Stimulated activated CD4-positive, alpha-beta T cell treated with anti-CD3 and anti-CD28 coated beads, Interleukin-2, amount 100 ng/mL, for 24 hours (primary cell): ENCODE results near the gene PWWP2B.

Experiments used
- DNase-seq, 2 donors: peaks; one replicate each; pipeline ENCODE4 v3.0.0-alpha.2; 2020

The PWWP2B gene

DNA sequence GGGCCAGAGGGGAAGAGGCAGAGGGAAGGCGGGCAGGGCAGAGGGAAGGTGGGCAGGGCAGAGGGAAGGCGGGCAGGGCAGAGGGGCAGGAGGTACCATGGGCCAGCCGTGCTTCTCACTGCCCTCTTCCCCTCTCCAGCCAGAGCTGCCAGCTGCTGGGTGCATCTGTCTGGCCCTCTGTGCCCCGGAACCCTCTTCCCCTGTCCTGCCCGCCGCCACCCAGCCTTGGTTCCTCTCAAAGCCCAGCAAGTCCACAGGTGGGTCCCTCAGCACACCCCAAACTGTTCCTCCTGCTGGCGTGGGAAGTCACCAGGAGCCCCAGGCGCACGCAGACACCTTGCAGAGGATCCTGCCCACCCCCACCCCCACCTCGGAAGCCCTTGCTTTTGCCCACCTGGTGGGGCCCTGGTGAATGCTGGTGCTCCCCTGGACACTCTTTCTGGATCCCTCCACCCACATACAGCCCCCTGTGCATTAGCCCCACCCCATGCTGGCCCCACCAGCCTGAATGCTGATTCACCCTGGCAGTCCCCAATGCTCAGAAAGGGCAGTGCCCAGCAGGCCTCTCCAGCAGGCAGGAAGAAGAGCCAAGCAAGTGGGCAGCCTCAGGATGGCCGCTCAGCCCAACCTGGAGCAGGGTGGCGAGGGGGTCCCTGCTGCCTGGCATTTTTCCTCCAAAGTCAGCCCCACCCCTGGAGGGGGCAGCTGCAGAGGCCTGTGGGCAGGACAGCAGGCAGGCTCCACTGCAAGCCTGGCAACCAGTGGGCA lies 1.9 kb upstream of the PWWP2B start:
- DNase-seq = no peak

DNA sequence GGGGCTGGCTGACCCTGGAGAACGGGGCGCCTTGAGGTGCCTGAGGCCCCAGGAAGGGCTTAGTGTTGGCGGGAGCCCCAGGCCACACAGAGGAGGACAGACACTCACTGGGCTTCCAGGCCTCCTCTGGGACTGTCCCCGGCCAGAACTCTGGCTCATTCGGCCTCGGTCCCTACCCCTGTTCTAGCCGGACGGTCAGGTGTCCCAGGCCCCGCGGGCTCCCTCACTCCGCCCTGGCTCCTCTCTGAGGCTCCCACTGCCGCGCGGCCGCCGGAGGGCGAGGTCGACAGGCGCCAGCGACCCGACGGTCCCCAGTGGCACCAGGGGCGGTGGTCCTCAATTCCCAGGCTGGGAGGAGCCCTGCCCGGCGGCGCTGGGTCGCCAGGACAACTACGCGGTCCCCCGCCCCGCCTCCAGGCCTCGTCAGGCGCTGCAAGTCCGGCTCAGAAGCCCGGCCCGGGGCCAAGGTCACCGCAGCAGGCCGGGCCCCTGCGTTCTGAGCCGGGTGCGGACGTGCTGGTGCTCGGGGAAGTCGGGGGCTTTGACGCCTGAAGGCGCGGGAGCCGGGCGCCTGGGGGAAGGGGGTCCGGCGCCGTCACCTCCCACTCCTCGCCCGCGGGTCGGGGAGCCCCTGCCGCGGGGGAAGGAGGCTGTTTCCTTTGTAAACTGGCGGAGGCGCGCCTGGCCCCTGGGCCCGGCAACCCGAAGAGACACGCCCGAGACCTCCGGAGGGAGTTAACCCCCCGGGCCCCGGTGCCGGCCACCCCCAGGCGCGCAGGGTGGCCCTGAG lies 1.1 kb upstream of the PWWP2B start:
- no peak for DNase-seq

DNA sequence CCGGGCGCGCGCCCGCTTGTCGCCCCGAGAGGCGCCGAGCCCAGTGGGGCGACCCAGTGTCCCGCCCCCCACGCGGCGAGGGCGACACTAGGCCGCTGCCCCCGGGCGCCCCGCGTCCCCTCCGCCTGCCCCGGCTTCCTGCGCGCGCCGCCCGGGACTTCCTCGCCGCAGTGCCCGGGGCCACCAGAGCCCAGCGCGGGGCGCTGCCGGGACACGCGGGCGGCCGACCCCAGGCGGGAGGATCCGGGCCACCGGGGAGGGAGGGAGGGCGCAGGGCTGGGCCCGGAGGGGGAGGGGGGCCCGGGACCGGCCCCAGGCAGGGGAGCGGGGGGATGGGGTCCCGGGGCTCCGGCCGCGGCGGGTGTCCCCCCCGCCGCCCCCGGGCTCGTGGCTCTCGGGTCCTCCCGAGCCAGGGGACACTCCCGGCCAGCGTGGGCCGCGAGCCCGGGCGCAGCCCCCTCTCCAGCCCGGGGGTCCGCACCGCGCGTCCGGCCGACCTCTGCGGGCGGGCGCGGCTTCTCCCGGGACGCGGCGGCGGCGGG lies 435 bp upstream of the PWWP2B start:
- peak; percentile 53 to 65 for DNase-seq

DNA sequence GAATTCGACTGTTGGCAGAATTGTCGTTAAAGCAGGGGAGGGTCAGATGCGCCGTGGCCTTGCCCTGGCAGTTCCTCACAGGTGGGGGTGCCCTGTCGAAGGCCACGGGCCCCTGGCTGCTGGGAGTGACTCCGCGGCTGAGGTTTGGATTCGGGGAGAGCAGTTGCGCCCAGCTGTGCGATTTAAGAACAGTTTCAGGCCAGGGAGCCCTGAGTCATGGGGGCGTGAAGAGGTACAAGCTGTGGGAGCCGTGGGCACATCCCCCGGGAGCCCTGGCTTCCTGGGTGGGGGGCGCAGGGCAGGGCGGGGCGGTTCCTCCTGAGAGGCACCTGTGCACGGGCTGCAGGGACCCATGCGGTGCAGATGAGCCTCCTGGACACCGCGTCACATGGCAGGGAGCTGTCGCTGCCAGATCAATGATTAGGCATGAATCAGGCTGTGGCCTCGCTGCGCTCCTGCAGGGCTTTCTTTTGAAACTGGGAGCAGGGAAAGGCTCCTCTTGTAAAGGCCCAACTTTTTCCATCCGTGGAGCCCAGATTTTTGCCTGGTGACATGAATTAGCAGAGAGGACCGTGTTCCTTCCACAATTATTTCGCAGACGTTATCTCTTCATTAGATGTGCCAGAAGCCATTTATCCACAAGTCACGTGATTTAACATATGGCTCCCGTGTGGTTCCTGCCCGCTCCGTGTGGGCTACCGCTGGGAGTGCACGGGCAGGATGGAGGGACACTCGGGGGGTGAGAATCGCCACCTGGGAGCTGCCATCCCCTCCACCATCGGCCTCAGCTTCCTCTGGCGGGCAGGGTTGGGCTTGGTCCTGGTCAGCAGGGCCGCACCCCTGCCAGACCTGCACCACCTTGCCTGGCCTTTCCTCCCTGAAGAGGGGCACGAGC lies 918 bp downstream of the PWWP2B start:
- DNase-seq = peak; percentile 49 to 59

DNA sequence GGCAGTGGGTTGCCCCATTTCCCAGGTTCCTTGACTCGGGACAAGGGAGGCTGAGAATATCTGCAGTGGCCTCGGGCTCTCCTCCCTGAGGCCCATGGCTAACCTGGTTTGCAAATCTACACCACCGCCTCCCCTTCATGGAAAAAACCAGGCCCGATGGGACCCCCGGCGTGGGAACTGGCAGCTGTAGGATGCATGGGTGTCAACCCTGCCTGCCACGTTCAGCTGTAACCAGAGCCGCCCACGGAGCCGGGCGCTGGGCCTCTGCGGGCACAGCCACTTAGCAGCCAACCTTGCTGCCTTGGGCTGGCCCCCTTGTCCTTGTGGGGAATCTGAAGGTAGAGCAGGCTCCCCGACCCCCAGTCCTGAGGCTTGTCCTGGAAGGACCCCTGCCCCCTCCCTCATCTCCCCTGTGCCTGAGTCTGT lies 1.6 kb downstream of the PWWP2B start:
- no peak for DNase-seq

DNA sequence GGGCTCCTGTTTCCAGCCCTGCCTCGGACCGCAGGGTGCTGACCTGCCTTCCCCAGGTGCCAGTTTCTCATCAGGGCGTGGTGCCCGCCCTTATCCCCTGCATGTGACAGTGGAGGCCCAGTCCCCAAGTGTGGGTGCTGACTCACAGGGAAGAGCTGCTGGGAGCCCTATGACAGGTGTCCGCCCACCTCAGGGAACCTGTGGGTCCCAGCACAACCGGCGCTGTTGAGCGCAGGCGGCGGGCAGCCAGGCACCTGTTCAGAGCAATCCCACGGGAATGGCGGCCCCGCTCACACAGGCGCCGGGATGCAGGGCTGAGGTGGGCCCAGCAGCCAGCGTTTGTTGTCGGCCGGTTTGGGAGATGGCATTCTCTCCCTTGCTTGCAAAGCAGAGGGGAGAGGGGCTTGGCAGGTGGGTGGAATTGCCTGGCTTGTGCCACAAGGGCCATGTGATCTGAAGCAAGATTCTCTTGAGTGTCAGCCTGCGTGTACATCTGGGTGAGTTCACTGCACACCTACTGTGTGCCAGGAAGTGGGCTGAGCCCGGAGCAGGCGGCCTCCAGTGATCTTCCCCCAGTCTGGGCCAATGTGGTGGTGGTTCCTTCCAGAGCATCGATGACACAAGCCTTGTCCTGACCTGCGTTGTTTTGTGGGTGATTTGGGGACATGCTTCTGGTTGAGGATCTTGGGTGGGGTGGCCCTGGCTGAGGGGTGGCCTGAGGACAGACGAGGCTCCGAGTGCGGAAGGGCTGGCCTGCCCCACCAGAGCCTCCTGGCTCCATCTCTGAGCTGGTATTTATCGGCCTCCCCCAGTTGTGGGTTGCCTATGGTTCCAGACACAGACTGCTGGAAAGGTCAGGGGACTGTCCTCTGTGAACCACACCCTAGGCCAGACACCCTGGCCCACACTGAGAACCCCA lies 2.4 kb downstream of the PWWP2B start:
- DNase-seq = no peak

DNA sequence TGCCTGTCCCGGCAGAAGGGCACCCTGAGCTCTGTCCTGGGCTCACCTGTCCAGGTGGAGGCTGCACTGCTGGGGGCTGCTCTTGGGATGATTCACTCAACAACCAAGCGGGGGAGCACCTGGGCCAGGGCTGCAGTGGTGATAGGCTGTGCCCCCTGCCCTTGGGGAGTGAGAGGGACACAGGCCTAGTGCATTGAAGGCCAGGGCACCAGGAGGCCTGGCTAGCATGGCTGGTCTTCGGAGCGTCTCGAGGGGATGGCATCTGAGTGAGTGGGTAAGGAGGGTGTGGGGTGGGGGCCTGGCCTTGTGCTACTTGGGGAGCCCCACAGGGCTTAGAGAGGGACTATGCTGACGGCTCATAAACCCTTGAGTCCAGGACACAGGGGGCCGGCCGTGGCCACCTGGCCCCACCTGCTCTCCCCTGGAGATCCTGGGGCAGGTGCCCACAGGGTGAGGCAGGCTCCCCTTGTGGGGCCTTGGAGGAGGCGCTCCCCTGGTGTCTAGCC lies 3.1 kb downstream of the PWWP2B start:
- DNase-seq = no peak

DNA sequence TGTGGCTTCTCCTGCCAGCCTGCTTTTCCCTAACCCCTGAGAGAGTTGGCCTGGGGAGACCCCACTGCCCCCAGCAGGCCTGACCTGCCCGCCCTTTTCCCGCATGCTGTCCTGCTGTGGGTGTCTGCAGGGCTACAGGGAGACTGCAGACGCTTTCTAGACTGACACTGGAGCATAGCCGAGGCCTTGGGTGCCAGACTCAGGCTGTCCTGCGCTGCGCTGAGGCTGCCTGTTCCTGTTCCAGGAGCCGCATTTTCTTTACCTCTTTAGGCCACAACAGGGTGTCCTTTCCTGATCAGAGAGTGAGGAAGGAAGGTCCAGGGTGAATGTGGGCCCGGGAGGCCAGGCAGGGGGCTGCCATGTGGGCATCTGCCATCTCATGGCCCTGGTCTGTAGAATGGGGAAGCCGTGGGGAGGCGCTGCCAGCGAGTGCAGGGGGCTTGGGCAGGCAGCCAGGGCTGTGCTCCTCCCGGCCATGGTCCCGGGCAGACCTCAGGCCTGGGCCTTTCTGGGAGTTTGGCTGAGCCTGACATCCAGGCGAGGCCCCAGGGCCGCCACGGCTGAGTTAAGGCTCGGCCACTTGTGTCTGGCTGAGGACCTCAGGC lies 3.6 kb downstream of the PWWP2B start:
- DNase-seq = no peak

DNA sequence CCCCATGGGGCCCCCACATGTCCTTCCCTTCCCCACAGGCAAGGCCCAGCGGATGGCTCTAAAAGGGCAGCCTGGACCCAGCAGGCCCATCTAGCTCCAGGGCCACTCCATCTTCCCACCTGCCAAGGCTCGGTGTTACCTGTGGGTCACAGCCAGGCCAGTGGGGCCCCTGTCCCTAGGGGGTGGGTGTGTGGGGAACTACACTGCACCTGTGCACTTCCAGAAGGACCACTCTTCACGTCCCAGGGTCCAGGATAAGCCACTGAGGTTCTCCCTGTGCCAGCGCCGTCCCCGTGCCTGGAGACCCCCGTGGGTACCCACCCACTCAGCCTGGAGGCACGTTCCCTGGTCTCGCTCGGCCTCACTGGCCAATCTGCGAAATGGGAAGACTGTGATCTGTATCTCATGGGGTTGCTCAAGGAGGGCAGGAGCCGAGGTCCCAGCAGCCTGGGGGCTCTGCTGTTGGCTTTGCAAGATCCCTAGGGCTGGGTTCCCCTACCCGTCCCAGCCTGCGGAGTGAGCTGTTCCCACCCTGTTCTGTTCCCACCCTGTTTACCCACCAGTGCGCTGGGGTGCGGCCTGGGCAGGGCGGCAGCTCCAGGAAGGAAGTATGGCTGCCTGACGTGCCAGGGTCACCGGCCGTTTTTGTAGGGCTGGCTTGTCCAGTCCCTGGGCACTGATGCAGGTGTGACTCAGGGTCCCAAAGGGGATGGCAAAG lies 4.6 kb downstream of the PWWP2B start:
- DNase-seq = no peak

DNA sequence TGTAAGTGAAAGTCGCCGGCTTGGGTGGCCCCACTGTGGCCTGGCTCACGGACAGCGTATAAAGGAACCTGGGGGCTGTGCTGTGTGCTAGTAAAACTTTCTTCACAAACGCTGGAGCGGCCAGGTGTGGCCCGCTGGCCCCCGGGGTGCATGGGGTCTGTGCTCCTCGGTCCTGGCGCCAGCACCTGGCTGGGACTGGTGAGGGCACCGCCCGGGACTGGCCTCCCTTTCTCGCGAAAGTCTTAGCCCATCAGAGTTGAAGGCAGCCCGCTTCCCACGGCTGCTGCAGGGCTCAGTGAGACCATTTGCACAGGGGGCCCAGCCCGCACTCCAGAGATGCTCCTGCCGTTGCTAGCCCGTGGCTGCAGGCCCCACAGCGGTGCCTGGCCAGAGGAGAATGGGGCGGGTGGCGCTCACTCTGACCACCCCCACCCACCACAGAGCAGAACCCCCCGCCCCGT lies 5.8 kb downstream of the PWWP2B start:
- no peak for DNase-seq

DNA sequence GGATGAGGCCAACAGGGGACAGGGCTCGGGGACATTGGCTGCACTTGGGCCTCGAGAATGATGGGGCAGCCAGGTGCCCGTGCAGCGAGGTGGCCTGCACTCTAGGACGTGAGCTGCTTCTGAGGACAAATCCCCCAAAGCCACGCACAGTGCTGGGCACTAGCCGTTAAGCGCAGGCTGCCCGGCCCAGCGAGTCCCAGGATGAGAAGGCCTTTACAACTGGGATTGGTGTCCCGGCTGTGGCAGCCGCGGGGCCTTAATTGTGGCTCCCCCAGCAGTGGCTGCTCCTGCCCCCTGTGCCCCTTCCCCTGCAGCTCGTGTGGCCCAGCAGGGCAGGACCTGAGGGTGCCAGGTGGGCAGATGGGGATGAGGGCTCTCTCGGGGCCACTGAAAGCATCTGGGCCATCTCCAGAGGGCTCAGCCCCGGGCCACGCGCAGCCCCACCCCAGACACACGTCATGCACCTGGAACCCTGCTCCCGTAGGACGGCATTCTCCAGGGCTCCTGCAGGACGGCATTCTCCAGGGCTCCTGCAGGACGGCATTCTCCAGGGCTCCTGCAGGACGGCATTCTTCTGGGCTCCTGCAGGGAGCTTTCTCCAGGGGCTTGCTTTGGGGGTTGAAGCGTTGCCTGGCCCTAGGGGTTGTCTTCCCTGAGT lies 6.6 kb downstream of the PWWP2B start:
- DNase-seq = no peak

DNA sequence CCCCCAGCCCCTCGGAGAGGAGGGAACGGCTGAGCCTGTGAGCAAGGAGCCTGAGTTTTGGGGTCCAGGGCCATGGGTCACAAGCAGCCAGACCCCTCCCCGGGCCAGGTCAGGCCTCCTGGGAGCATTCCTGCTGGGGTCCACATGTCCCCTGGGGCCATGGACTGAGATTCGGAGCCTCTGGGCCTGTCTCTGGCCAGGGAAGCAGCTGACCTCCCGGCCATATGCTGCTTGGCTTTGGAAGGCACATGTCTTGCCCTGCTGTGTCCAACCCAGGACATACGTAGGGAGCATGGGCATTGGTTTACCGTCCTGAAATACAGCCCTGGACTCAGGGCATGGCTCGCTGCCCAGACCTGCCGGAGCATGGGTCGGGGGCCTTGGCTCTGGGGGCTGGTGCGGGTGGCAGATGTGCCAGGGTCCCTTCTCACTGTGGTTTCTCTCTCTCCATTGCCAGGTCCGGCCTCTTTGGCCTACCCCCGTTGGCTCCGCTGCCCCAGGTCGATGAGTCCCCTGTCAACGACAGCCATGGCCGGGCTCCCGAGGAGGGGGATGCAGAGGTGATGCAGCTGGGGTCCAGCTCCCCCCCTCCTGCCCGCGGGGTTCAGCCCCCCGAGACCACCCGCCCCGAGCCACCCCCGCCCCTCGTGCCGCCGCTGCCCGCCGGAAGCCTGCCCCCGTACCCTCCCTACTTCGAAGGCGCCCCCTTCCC lies 7.3 kb downstream of the PWWP2B start:
- no peak for DNase-seq

DNA sequence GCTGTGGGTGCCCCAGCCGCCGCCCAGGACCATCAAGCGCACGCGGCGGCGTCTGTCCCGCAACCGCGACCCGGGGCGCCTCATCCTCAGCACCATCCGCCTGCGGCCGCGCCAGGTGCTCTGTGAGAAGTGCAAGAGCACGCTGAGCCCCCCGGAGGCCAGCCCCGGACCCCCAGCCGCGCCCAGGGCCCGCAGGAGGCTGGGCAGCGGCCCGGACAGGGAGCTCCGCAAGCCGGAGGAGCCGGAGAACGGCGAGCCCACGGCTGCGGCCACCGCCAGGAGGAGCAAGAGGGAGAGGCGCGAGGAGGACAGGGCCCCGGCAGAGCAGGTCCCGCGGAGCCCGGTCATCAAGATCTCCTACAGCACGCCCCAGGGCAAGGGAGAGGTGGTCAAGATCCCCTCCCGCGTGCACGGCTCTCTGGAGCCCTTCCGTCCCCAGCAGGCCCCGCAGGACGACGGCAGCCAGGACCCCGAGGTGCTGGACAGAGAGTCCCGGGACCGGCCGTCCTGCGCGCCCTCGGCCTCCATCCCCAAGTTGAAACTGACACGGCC lies 8.0 kb downstream of the PWWP2B start:
- DNase-seq = no peak

DNA sequence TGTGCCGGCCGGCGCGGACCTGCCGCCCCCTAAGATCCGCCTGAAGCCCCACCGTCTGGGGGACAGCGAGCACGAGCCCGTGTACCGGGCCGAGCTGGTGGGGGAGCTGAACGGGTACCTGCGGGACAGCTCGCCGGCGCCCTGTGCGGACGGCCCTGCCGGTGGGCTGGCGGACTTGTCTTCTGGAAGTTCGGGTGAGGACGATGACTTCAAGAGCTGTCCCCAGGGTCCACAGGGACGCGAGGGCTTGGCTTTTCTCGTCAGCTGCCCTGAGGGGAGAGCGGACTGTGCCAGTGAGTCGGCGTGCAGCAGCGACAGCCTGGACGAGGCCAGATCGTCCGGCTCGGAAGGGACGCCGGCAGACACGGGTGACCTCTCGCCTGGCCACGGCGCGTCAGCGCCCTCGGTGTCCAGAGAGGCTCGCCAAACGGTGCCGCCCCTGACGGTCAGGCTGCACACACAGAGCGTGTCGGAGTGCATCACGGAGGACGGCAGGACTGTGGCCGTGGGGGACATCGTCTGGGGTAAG lies 8.5 kb downstream of the PWWP2B start:
- DNase-seq = no peak

DNA sequence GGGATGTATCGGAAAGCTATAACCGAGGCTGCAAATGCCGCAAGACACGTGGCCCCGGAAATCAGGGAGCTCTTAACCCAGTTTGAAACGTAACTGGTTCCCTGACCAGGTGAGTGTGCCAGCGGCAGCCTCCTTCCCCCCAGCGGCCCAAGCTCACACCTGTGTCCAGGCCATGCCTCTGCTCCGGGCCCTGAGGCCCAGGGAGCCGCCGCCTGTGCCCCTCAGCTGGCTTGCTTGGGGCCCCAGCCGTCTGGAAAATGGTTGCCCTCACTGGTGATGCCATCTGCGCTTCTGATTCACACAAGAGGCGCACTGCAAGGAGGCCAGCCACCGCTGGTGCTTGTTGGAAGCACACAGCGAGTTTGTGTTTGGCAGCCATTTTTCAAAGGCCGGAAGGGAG lies 9.2 kb downstream of the PWWP2B start:
- no peak for DNase-seq

DNA sequence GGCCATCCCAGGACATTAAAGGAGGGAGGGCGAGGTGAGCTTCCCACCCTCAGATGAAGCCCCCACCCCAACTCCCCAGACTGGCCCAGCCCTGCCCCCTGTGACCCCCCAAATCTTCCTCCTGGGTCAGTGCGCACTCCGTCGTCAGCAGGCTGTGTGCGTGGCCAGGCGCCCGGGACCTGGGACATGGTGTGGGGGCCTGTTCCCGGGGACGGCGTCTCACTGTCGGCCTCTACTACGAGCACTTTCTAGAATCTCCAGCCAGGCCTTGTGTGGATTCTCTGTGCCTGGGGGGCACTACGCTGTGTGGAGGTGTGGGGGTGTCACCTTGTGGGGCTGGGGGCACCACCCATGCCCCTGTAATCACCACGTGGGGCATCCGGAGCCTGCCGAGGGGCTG lies 9.8 kb downstream of the PWWP2B start:
- DNase-seq = no peak

DNA sequence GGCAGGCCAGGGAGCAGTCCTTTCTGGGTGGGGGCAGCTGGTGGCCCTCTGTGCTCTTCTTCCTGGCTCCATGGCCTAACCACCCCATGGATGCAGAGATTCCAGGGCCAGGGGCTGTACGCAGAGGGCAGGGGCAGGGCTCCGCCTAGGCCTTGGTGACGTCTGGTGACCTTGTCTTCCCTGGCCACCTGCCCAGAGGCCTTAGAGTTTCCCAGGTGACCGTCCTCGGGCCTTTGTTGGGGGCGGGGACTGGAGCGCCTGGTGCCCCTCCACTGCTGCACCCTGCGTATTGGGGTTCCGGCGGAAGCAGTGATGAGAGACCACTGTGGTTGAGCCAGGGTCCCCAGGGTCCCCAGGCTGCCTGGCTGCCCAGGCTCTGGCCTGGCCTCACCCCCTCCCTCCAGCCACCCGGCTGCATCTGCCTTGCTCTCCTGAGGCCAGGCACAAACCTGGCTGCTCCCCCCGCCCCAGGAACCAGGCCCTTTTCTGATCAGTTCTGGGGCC lies 10.3 kb downstream of the PWWP2B start:
- no peak for DNase-seq

DNA sequence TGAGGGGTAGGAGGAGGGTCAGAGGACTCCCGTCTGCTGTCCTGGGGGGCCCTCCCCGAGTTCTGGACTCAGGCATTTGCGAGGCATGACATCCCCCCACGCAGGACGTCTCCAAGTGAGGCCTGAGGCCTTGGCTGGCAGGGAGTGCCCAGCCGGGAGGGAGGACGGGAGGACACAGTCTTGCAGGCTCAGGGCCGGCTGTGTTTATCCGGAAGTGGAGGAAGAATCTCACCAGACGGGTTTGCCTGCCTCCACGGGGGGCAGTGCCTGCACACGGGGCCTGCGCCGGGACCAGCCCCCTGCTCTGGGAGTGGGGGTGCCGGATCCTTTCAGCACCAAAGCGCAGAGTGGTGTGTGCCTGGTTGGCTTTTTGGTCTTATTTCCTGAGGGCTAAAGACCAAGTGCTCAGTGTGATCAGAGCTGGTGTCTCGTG lies 10.9 kb downstream of the PWWP2B start:
- no peak for DNase-seq
